Panc1 (cell line): ENCODE measurements around the gene DPP9. TPM values are rescaled to one million over a fixed set of nuclear protein-coding genes. Genes with fewer than 3 reads are reported as not detected.
A peak's percentile ranks its signal among the peaks of the same experiment; 100 is the strongest.

Experiments
- ATAC-seq: fragments of 200-7000 bp; cut with Tn5 transposase; 2 replicates; pipeline ENCODE4 v1.9.1; 2020; ENCODE audit warnings: mild to moderate bottlenecking, moderate library complexity
- BruUV-seq: library from RNA; stranded (reverse); fragments of 400-500 nt; replicated peaks from 2 replicates; lab custom pipeline; 2021; lab: Mats Ljungman, UMichigan
- CTCF ChIA-PET: fragments of 300-600 bp; sonication (Branson Sonifier 250); formaldehyde crosslinking; loops from one replicate; lab custom pipeline; 2022; ENCODE audit warnings: antibody characterized with exemption; lab: Charles Lee
- POLR2A ChIA-PET: fragments of 300-600 bp; sonication (Branson Sonifier 250); formaldehyde crosslinking; loops from one replicate; lab custom pipeline; 2022; ENCODE audit warnings: antibody characterized with exemption; lab: Charles Lee
- DNase-seq: peaks from one replicate; pipeline ENCODE4 v3.0.0-alpha.2; 2010; ENCODE audit warnings: low read depth, low spot score
- H3K27ac ChIP-seq: 2 replicates; pipeline ENCODE4 v1.5.1; 2011; ENCODE audit warnings: mild to moderate bottlenecking, low read length, inconsistent platforms
- H3K27me3 ChIP-seq: fragments of 200-500 bp; sonication (Bioruptor generic); 2 replicates; pipeline ENCODE4 v1.6.0; 2014; ENCODE audit warnings: low read length, inconsistent platforms; ENCODE audit not compliant: control insufficient read depth, insufficient read depth
- H3K36me3 ChIP-seq: fragments of 200-500 bp; sonication (Bioruptor generic); 2 replicates; pipeline ENCODE4 v1.5.1; 2014; ENCODE audit warnings: inconsistent platforms, mild to moderate bottlenecking, low read length, moderate library complexity; ENCODE audit not compliant: control insufficient read depth, insufficient read depth
- H3K4me1 ChIP-seq: 2 replicates; pipeline ENCODE4 v1.5.1; 2011; ENCODE audit warnings: inconsistent platforms, mild to moderate bottlenecking, low read length, moderate library complexity; ENCODE audit not compliant: control insufficient read depth, insufficient read depth
- H3K4me3 ChIP-seq, 2 experiments: 2 replicates each; pipeline ENCODE4 v1.5.1; 2011 to 2012; ENCODE audit warnings: low read depth in 2 of 2, low read length in 2 of 2, mild to moderate bottlenecking in 2 of 2, inconsistent platforms in 1 of 2, moderate library complexity in 1 of 2
- H3K9me3 ChIP-seq: fragments of 200-500 bp; sonication (Bioruptor generic); 2 replicates; pipeline ENCODE4 v1.5.1; 2014; ENCODE audit warnings: low read depth, mild to moderate bottlenecking, inconsistent platforms, low read length, moderate library complexity; ENCODE audit not compliant: control insufficient read depth, insufficient read depth
- CTCF ChIP-seq: fragments of 450-650 bp; IDR thresholded peaks from 2 replicates; pipeline ENCODE4 v1.5.1; 2017; ENCODE audit warnings: mild to moderate bottlenecking
- POLR2AphosphoS5 ChIP-seq: IDR thresholded peaks from 2 replicates; pipeline ENCODE4 v1.6.1; 2012; ENCODE audit warnings: mild to moderate bottlenecking, low read depth, low read length, moderate library complexity
- SIN3A ChIP-seq: IDR thresholded peaks from 2 replicates; pipeline ENCODE4 v1.6.1; 2012; ENCODE audit warnings: low read depth, mild to moderate bottlenecking, low read length, moderate library complexity, borderline replicate concordance; ENCODE audit not compliant: insufficient read depth
- TCF7L2 ChIP-seq: IDR thresholded peaks from 2 replicates; pipeline ENCODE4 v1.6.1; 2011; ENCODE audit warnings: mild to moderate bottlenecking, low read depth, low read length, inconsistent platforms
- in situ Hi-C: cut with HindIII; loops from 2 replicates; pipeline ENCODE4 v1.10.0; 2016; ENCODE audit warnings: low sequenced_read_pairs, low pct_unique_long_range_greater_than_20kb
- intact Hi-C: fragments of 100-400 bp; cut with micrococcal nuclease; formaldehyde crosslinking; loops from one replicate; pipeline ENCODE4 v1.10.0; 2022; ENCODE audit not compliant: unreplicated experiment
- total RNA-seq: library from RNA; stranded (reverse); gene quantifications from one replicate; pipeline ENCODE4 v1.2.1, GENCODE V29; 2021; ENCODE audit not compliant: unreplicated experiment
- TF ChIP-seq, protein P1 (sequence below), 2 experiments: IDR thresholded peaks; 2 replicates each; pipeline ENCODE4 v1.6.1; 2011 to 2012; ENCODE audit warnings: low read depth in 2 of 2, control low read depth in 1 of 2, low read length in 1 of 2, mild to moderate bottlenecking in 1 of 2, moderate library complexity in 1 of 2; ENCODE audit not compliant: insufficient read depth in 1 of 2

The DPP9 gene
- total RNA-seq, 1 experiment from 2014 or later, result 108 TPM

GRCh38 chr19:4742723-4743646, 19.3 kb upstream of the DPP9 start:
- ChIA-PET POLR2A (no interaction called here), CTCF (no interaction called here)
- in situ Hi-C loops (no loop called here), intact Hi-C loops (no loop called here)
- Histone ChIP-seq H3K36me3 (no peaks in the 10 kb centered on the region), H3K27me3 (no peaks in the 10 kb centered on the region), H3K4me1 (no peaks in the 10 kb centered on the region), H3K27ac (no peak overlapping the region), H3K9me3 (no peaks in the 10 kb centered on the region), H3K4me3 (no peak overlapping the region)
- DNase-seq (no peak), ATAC-seq (0 out of 2 replicates have a peak, but pooled peaks have one; percentile 27)
- BruUV-seq, result no TSS peak
- TF ChIP-seq CTCF (no peak), SIN3A (no peak), TCF7L2 (no peak), POLR2AphosphoS5 (no peak)
- TF ChIP-seq, protein P1, sequence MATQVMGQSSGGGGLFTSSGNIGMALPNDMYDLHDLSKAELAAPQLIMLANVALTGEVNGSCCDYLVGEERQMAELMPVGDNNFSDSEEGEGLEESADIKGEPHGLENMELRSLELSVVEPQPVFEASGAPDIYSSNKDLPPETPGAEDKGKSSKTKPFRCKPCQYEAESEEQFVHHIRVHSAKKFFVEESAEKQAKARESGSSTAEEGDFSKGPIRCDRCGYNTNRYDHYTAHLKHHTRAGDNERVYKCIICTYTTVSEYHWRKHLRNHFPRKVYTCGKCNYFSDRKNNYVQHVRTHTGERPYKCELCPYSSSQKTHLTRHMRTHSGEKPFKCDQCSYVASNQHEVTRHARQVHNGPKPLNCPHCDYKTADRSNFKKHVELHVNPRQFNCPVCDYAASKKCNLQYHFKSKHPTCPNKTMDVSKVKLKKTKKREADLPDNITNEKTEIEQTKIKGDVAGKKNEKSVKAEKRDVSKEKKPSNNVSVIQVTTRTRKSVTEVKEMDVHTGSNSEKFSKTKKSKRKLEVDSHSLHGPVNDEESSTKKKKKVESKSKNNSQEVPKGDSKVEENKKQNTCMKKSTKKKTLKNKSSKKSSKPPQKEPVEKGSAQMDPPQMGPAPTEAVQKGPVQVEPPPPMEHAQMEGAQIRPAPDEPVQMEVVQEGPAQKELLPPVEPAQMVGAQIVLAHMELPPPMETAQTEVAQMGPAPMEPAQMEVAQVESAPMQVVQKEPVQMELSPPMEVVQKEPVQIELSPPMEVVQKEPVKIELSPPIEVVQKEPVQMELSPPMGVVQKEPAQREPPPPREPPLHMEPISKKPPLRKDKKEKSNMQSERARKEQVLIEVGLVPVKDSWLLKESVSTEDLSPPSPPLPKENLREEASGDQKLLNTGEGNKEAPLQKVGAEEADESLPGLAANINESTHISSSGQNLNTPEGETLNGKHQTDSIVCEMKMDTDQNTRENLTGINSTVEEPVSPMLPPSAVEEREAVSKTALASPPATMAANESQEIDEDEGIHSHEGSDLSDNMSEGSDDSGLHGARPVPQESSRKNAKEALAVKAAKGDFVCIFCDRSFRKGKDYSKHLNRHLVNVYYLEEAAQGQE (IDR thresholded peaks at IDR 0.05; ENCODE audit: insufficient read depth in 1 of 2, low read depth in 2 of 2, low read length in 1 of 2), result no peak

- intact Hi-C loops, result no loop called here
- Histone ChIP-seq H3K27me3 (no peaks in the 10 kb centered on the region), H3K4me1 (no peaks in the 10 kb centered on the region), H3K9me3 (no peaks in the 10 kb centered on the region), H3K27ac (no peak overlapping the region), H3K36me3 (no peaks in the 10 kb centered on the region), H3K4me3 (no peak overlapping the region)
- no TSS peak for BruUV-seq
- ChIA-PET POLR2A (no interaction called here), CTCF (interaction anchor here (0.6 kb wide), 1 partner anchor 23 kb away, joined by 3 read pairs; no protein-coding TSS in a partner anchor)
- in situ Hi-C loops, result no loop called here
- ATAC-seq, result no peak
- TF ChIP-seq POLR2AphosphoS5, result no peak
- TF ChIP-seq CTCF, result no peak
- TF ChIP-seq, protein P1 (IDR thresholded peaks at IDR 0.05; ENCODE audit: insufficient read depth in 1 of 2, low read depth in 2 of 2, low read length in 1 of 2), result no peak
- TF ChIP-seq TCF7L2, result no peak
- no peak for TF ChIP-seq SIN3A
- no peak for DNase-seq
These were observed 16.4 kb upstream of the DPP9 start for GRCh38 chr19:4740092-4740491.
